ENCODE measurements around the gene TACR2.

TACR2 gene

GRCh38 chr10:69416695-69417094 lies at the start of gene TACR2:
TSS of gene TACR2 (minus strand) at chr10:69416918. CDS start at chr10:69416323, 595 bp downstream.
- no peak for DNase-seq

GRCh38 chr10:69466158-69466490 lies 49.4 kb upstream of the TACR2 start:
- no peak for DNase-seq

- DNase-seq, result peak; percentile 16
These were observed 48.9 kb upstream of the TACR2 start for GRCh38 chr10:69465457-69466157.

- DNase-seq, result peak; percentile 26
These were observed 48.2 kb upstream of the TACR2 start for GRCh38 chr10:69464801-69465401.

- no peak for DNase-seq
These were observed 47.7 kb upstream of the TACR2 start for GRCh38 chr10:69464401-69464800.

GRCh38 chr10:69463886-69464285 lies 47.2 kb upstream of the TACR2 start:
- DNase-seq, result no peak

GRCh38 chr10:69461243-69462025 lies 44.7 kb upstream of the TACR2 start:
- no peak for DNase-seq

- DNase-seq, result no peak
These were observed 44.0 kb upstream of the TACR2 start for GRCh38 chr10:69460576-69461242.

GRCh38 chr10:69459893-69460575 lies 43.3 kb upstream of the TACR2 start:
- DNase-seq, result no peak

GRCh38 chr10:69459101-69459790 lies 42.5 kb upstream of the TACR2 start:
- no peak for DNase-seq

- DNase-seq, result peak; percentile 11
These were observed 41.8 kb upstream of the TACR2 start for GRCh38 chr10:69458430-69459100.

- DNase-seq, result no peak
These were observed 41.1 kb upstream of the TACR2 start for GRCh38 chr10:69457771-69458237.

- DNase-seq, result no peak
These were observed 40.4 kb upstream of the TACR2 start for GRCh38 chr10:69456880-69457693.

- no peak for DNase-seq
These were observed 38.5 kb upstream of the TACR2 start for GRCh38 chr10:69455006-69455763.

- no peak for DNase-seq
These were observed 37.1 kb upstream of the TACR2 start for GRCh38 chr10:69453795-69454194.

GRCh38 chr10:69452676-69453415 lies 36.1 kb upstream of the TACR2 start:
- DNase-seq, result no peak

GRCh38 chr10:69451784-69452251 lies 35.1 kb upstream of the TACR2 start:
- DNase-seq, result peak; percentile 12

GRCh38 chr10:69451209-69451783 lies 34.6 kb upstream of the TACR2 start, which contains the start of gene TSPAN15:
TSS of gene TSPAN15 (plus strand) at chr10:69451465. CDS start at chr10:69451595, 130 bp downstream.
- DNase-seq, result peak; percentile 86
